Duodenal mucosa (tissue), 2 donors: ENCODE data around the gene SLC2A3.
"Not testable (repeated sequence)": the region's sequence is repeated elsewhere in the genome, so short reads cannot be mapped to it uniquely, and the experiment has no call there.

Experiments
- H3K27ac ChIP-seq: one replicate; pipeline ENCODE4 v1.7.0; 2013; ENCODE audit warnings: low read depth, low read length
- H3K27me3 ChIP-seq, 2 donors: one replicate each; pipeline ENCODE4 v1.7.0; 2013; ENCODE audit warnings: low read length in 2 of 2, control low read depth in 1 of 2; ENCODE audit not compliant: insufficient read depth in 2 of 2, control insufficient read depth in 1 of 2
- H3K36me3 ChIP-seq, 2 donors: one replicate each; pipeline ENCODE4 v1.7.0; 2013; ENCODE audit warnings: low read length in 2 of 2, control low read depth in 1 of 2; ENCODE audit not compliant: insufficient read depth in 2 of 2, control insufficient read depth in 1 of 2
- H3K4me1 ChIP-seq, 2 donors: one replicate each; pipeline ENCODE4 v1.7.0; 2013; ENCODE audit warnings: low read length in 2 of 2, control low read depth in 1 of 2; ENCODE audit not compliant: insufficient read depth in 2 of 2, control insufficient read depth in 1 of 2
- H3K4me3 ChIP-seq, 2 donors: one replicate each; pipeline ENCODE4 v1.7.0; 2013; ENCODE audit warnings: low read length in 2 of 2, low read depth in 1 of 2
- H3K9ac ChIP-seq, 2 donors: one replicate each; pipeline ENCODE4 v1.7.0; 2013; ENCODE audit warnings: low read length in 2 of 2, low read depth in 1 of 2
- H3K9me3 ChIP-seq, 2 donors: one replicate each; pipeline ENCODE4 v1.7.0; 2013; ENCODE audit warnings: low read length in 2 of 2, control low read depth in 1 of 2; ENCODE audit not compliant: control insufficient read depth in 1 of 2

The SLC2A3 gene

DNA sequence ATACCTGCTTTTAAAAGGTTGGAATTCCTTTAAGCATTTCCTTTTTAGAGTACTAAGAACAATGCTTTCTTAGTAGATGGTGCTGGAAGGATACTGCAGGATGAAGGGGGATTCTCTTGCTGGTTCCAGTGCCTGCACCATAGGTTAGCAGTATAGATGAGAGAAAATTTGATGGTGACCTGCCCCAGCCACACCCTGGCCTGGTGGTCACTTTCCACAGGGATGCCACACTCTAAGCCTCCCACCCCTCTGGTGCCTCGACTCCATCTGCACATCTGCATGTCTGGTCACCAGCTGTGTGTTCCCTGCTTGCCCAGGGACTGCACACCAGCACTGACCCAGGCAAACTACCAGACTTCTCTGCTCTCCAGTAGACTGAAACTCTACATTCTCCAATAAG lies 19.1 kb downstream of the SLC2A3 start:
- no peak overlapping the region for H3K9ac ChIP-seq
- H3K9me3 ChIP-seq, result no peaks in the 10 kb centered on the region
- H3K4me3 ChIP-seq, result no peak overlapping the region
- no peak overlapping the region for H3K27ac ChIP-seq
- H3K36me3 ChIP-seq, result peaks cover 0 to 3% of the 10 kb centered on the region in 2 donors
- no peaks in the 10 kb centered on the region for H3K27me3 ChIP-seq
- no peaks in the 10 kb centered on the region for H3K4me1 ChIP-seq

DNA sequence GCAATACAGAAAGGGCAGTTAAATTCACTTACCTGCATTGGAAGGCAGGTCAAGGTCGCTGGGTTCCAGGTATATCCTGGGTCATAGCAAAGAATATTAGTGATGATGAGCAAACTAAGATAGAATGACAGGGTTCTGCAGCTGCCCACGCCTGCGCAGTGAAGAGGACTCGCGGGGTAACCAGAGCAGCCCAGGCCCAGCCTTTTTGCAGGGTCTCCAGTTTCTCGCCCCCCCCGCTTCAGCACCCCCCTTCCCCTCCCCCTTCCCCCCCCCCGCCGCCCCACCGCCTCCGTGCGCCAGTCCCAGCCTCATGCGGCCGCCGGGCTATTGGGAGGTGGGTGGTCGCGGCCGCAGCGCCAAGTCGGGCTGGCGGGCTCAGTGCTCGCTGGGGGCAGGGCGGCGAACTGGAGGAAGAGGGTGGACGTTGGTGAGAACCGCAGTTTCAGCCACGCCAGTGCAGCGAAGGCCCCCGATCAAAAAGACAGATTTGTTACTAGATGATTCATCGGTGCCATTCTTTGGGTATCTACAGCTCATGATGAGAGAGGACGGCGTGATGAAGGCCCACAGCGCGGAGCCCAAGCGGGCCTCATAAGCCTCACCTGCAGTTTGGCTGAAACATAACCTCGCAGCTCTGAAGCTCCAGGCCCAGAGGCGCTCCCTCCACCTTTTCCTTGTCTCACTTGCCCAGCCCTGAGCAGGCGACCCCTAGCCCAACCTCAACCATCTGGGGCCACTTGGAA lies 20.2 kb downstream of the SLC2A3 start:
- H3K4me3 ChIP-seq, result no peak overlapping the region
- H3K9ac ChIP-seq, result no peak overlapping the region
- no peaks in the 10 kb centered on the region for H3K9me3 ChIP-seq
- no peaks in the 10 kb centered on the region for H3K4me1 ChIP-seq
- no peaks in the 10 kb centered on the region for H3K36me3 ChIP-seq
- H3K27me3 ChIP-seq, result no peaks in the 10 kb centered on the region
- no peak overlapping the region for H3K27ac ChIP-seq

DNA sequence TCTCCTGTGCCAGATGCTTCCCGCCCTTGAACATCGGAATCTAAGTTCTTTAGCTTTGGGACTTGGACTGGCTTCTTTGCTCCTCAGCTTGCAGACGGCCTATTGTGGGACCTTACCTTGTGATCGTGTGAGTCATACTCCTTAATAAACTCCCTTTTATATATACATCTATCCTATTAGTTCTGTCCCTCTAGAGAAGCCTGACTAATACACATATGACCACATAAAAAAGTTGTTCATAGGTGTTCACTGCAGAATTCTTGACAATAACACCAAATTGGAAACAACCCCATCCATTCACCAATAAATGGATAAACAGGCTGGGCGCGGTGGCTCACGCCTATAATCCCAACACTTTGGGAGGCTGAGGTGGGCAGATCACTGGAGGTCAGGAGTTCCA lies 25.9 kb downstream of the SLC2A3 start:
- H3K9me3 ChIP-seq, H3K27ac ChIP-seq, H3K36me3 ChIP-seq, H3K9ac ChIP-seq, H3K27me3 ChIP-seq, H3K4me3 ChIP-seq, H3K4me1 ChIP-seq: not testable (repeated sequence)

DNA sequence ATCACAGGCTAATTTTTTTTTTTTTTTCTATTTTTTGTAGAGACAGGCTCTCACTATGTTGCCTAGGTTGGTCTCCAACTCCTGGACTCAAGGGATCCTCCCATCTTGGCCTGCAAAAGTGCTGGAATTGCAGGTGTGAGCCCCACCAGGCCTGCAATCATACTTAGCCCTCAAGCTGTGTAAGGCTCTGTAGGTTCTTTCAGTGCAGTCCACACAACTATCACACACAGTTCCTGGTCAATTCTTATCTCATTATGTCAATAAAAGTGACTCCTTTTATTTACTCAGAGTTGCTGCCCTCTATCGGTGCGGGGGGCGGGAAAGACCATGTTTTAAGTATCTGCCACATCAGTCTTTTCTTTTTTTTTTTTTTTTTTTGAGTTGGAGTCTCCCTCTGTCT lies 29.0 kb downstream of the SLC2A3 start:
- H3K4me1 ChIP-seq, result no peaks in the 10 kb centered on the region
- no peak overlapping the region for H3K27ac ChIP-seq
- H3K9ac ChIP-seq, result no peak overlapping the region
- H3K27me3 ChIP-seq, result no peaks in the 10 kb centered on the region
- no peaks in the 10 kb centered on the region for H3K9me3 ChIP-seq
- no peak overlapping the region for H3K4me3 ChIP-seq
- H3K36me3 ChIP-seq, result no peaks in the 10 kb centered on the region

DNA sequence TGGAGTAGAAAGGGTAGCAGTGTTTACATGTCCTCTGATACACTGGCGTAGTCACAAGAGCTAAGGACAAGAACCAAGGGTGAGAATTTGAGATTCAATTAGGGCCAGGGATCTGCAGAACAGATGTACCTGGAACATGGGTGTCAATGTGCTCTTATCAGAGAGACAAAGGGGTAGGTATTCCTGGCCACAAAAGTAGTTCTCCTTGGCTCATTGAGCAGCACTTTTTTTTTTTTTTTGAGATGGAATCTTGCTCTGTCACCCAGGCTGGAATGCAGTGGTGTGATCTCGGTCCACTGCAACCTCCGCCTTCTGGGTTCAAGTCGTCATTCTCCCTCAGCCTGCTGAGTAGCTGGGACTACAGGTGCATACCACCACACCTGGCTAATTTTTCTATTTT lies 29.7 kb downstream of the SLC2A3 start:
- not testable (repeated sequence) for H3K9ac ChIP-seq, H3K27ac ChIP-seq, H3K4me3 ChIP-seq, H3K9me3 ChIP-seq, H3K36me3 ChIP-seq, H3K27me3 ChIP-seq, H3K4me1 ChIP-seq

DNA sequence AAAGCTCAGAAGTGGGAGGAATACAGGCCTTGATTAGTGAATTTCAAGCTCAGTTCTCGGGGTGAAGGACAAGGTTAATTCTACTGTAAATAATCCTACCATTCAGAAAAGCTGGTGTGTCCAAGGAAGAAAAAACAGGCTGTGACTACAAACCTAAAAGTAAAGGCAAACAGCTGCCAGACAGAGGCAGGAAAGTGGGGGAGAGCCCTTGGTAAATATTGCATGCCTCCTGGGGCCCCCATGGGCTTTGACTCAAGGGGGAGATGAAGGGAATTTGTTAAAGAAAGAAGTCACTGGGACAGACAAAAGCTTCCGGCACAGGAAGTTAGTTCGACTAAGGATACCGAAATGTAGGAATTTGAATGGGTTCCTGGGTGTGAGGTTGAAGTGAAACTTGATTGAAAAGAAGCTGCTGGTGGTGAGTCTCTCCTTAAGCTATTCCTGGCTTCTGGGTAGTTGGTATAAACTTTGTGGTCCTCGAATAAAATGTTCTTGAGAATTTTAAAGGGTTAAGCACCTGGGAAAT lies 30.3 kb downstream of the SLC2A3 start:
- H3K27me3 ChIP-seq, H3K9me3 ChIP-seq, H3K4me3 ChIP-seq, H3K36me3 ChIP-seq, H3K27ac ChIP-seq, H3K9ac ChIP-seq, H3K4me1 ChIP-seq: not testable (repeated sequence)

DNA sequence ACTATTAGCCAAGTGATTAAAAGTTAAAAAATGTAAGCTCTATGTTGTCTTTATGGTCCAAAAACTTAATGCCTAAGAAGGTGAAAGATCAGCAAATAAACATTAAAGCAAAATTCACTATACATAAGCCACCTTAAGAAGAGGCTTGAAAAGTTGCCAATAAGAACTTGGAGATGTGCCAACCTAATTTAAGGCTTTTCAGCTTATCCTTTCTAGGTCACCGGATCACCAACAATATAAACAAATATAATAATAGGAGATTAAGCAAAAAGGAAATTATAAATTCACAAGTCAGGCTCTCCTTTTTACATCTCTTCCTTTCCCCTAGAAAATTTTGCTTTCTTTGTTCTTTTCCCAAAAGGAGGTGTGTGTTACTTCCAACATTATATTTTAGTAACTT lies 30.9 kb downstream of the SLC2A3 start:
- Histone ChIP-seq H3K9me3 (no peaks in the 10 kb centered on the region), H3K27me3 (no peaks in the 10 kb centered on the region), H3K27ac (no peak overlapping the region), H3K36me3 (no peaks in the 10 kb centered on the region), H3K4me1 (no peaks in the 10 kb centered on the region), H3K4me3 (no peak overlapping the region), H3K9ac (no peak overlapping the region)

DNA sequence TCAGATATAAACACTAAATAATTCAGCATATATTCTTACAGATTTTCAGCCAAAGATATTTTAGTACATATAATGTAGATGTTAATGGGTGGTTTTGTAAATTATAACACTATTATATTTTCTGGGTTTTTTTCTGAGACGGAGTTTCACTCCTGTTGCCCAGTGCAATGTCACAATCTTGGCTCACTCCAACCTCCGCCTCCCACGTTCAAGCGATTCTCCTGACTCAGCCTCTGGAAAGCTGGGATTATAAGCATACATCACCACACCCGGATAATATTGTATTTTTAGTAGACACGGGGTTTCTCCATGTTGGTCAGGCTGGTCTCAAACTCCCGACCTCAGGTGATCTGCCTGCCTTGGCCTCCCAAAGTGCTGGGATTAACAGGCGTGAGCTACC lies 33.6 kb downstream of the SLC2A3 start:
- not testable (repeated sequence) for H3K4me3 ChIP-seq, H3K9ac ChIP-seq, H3K9me3 ChIP-seq, H3K27me3 ChIP-seq, H3K4me1 ChIP-seq, H3K27ac ChIP-seq, H3K36me3 ChIP-seq

DNA sequence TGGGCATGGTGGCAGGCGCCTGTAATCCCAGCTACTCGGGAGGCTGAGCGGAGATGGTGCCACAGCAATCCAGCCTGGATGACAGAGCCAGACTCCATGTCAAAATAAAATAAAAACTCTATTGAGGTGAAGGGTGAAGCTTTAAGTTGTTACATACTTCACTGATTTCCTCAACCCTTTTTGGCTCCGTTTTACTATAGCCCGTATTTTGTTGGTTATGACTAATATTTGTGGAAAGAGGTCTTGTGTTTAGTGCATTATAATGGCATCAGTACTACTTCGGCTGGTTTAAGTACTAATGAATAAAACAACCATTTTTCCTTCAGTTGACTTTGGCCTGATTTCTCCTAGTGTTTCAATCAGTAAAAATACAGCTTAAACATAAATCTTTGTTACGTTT lies 36.2 kb downstream of the SLC2A3 start:
- Histone ChIP-seq H3K4me1 (no peaks in the 10 kb centered on the region), H3K27me3 (no peaks in the 10 kb centered on the region), H3K9me3 (no peaks in the 10 kb centered on the region), H3K27ac (no peak overlapping the region), H3K4me3 (no peak overlapping the region), H3K9ac (no peak overlapping the region), H3K36me3 (no peaks in the 10 kb centered on the region)

DNA sequence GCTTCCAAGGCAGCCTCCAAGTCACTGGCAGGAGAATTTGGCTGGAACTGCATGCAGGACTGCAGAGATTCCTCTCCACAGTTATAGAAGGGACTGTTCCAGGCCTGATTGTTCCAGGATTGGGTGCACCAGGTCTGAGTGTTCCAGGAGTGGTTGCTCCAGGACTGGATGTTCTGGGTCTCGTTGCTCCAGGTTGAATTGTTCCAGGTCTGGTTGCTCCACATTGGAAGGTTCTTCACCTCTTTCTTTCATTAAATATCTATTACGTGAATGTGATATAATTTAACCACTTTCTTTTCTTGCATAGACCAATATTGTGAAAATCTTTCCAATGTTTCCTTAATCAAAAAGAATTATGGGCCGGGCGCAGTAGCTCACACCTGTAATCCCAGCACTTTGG lies 39.3 kb downstream of the SLC2A3 start:
- H3K4me3 ChIP-seq, H3K36me3 ChIP-seq, H3K4me1 ChIP-seq, H3K27me3 ChIP-seq, H3K9me3 ChIP-seq, H3K27ac ChIP-seq, H3K9ac ChIP-seq: not testable (repeated sequence)
